ENCODE results near the gene BST1. TPM values are rescaled to one million over a fixed set of nuclear protein-coding genes. Genes with fewer than 3 reads are reported as not detected.

The BST1 gene
- total RNA-seq, 1 experiment from 2014 or later, result not detected

Other genes starting within 250 kb of the BST1 start
- 33.2 and 33.5 TPM in 2 replicates for gene CC2D2A, start 233.2 kb upstream of the BST1 start, total RNA-seq (2014; rRNA removed; shearing (Covaris generic))
- 44.9 and 48.4 TPM in 2 replicates for gene FBXL5, start 47.7 kb upstream of the BST1 start, total RNA-seq (2014; rRNA removed; shearing (Covaris generic))
- 37.4 and 44.9 TPM in 2 replicates for gene FAM200B, start 21.2 kb upstream of the BST1 start, total RNA-seq (2014; rRNA removed; shearing (Covaris generic))
- gene CD38, start 75.3 kb downstream of the BST1 start, total RNA-seq (2014; rRNA removed; shearing (Covaris generic)), result 0.16 and 0.59 TPM in 2 replicates
- not detected in 2 replicates for gene FGFBP1, start 235.7 kb downstream of the BST1 start, total RNA-seq (2014; rRNA removed; shearing (Covaris generic))